K562 (cell line): ENCODE results near the gene PRKD1. TPM values are rescaled to one million over a fixed set of nuclear protein-coding genes. Genes with fewer than 3 reads are reported as not detected.

Source experiments
- ATAC-seq: fragments of 200-7000 bp; cut with Tn5 transposase; 3 replicates; pipeline ENCODE4 v1.9.1; 2020; ENCODE audit warnings: moderate library complexity
- BruUV-seq: library from RNA; stranded (reverse); fragments of 400-500 nt; replicated peaks from 2 replicates; lab custom pipeline; 2021; lab: Mats Ljungman, UMichigan
- CTCF ChIA-PET: fragments of 300-600 bp; formaldehyde crosslinking; extraction: SDS; loops from one replicate; lab custom pipeline; 2021; ENCODE audit warnings: low intra/inter-chr PET ratio; lab: Yijun Ruan, JAX
- POLR2A ChIA-PET: fragments of 300-600, 350-650 bp; sonication (Branson Sonifier 250); formaldehyde crosslinking; extraction: SDS; loops from one replicate; lab custom pipeline; 2021; ENCODE audit warnings: antibody characterized with exemption, inconsistent platforms; lab: Yijun Ruan, JAX
- DNase-seq, 4 experiments: peaks; one replicate each; pipeline versions ENCODE4 v3.0.0 to v3.0.0-alpha.2; 2011 to 2018; ENCODE audit warnings: low spot score in 3 of 4, mixed read lengths in 3 of 4; ENCODE audit errors: extremely low read depth in 1 of 4
- FAIRE-seq: peaks from 2 replicates; lab custom pipeline; 2011; peaks lifted over from hg19 to GRCh38; lab: Jason Lieb, UNC
- H2AFZ ChIP-seq: 2 replicates; pipeline ENCODE4 v1.6.0; 2011; ENCODE audit warnings: low read depth, low read length, control low read depth, inconsistent platforms
- H3K27ac ChIP-seq: fragments of 200-600 bp; 3 replicates; pipeline ENCODE4 v1.8.0; 2011; ENCODE audit warnings: low read depth, mild to moderate bottlenecking, control low read depth, inconsistent platforms, low read length, moderate library complexity, mixed read lengths; ENCODE audit errors: extremely low read depth
- H3K27me3 ChIP-seq, 2 experiments: fragments of 300-600 bp in 1 of 2; 2 replicates in 1 of 2; 3 replicates in 1 of 2; pipeline versions ENCODE4 v1.6.0 to v1.8.0; 2011; ENCODE audit warnings: inconsistent platforms in 2 of 2, low read length in 2 of 2, mild to moderate bottlenecking in 1 of 2, mixed read lengths in 1 of 2, moderate library complexity in 1 of 2; ENCODE audit not compliant: control insufficient read depth in 2 of 2, insufficient read depth in 2 of 2
- H3K36me3 ChIP-seq: fragments of 300-600 bp; 3 replicates; pipeline ENCODE4 v1.8.0; 2011; ENCODE audit warnings: mild to moderate bottlenecking, low read length, inconsistent platforms; ENCODE audit not compliant: control insufficient read depth, insufficient read depth
- H3K4me1 ChIP-seq, 2 experiments: fragments of 200-600 bp in 1 of 2; replicated peaks in 1 of 2; 2 replicates in 1 of 2; 3 replicates in 1 of 2; pipeline versions ENCODE4 v1.5.1 to v1.8.0; 2011; ENCODE audit warnings: inconsistent platforms in 2 of 2, low read length in 2 of 2, mild to moderate bottlenecking in 1 of 2, mixed read lengths in 1 of 2, moderate library complexity in 1 of 2; ENCODE audit not compliant: control insufficient read depth in 2 of 2, insufficient read depth in 2 of 2
- H3K4me2 ChIP-seq: 2 replicates; pipeline ENCODE4 v1.6.1; 2011; ENCODE audit warnings: low read length, control low read depth, inconsistent platforms, mixed read lengths; ENCODE audit not compliant: insufficient read depth
- H3K4me3 ChIP-seq: fragments of 200-600 bp; sonication (generic), shearing (Covaris generic); 2 replicates; pipeline ENCODE4 v1.5.1; 2016; ENCODE audit warnings: control low read depth, inconsistent platforms
- H3K79me2 ChIP-seq: fragments of 200-600 bp; 3 replicates; pipeline ENCODE4 v1.8.0; 2011; ENCODE audit warnings: low read length, inconsistent platforms; ENCODE audit not compliant: control insufficient read depth, insufficient read depth
- H3K9ac ChIP-seq, 2 experiments: 2 replicates each; pipeline versions ENCODE4 v1.6.0 to v1.6.1; 2011; ENCODE audit warnings: low read depth in 2 of 2, low read length in 2 of 2, control low read depth in 1 of 2, inconsistent platforms in 1 of 2, mild to moderate bottlenecking in 1 of 2, mixed read lengths in 1 of 2; ENCODE audit not compliant: insufficient read depth in 1 of 2
- H3K9me1 ChIP-seq: one replicate; pipeline ENCODE4 v1.6.0; 2011; ENCODE audit warnings: inconsistent platforms, mild to moderate bottlenecking, low read length, moderate library complexity; ENCODE audit not compliant: control insufficient read depth, insufficient read depth
- H3K9me3 ChIP-seq: replicated peaks from 2 replicates; pipeline ENCODE4 v1.5.1; 2011; ENCODE audit warnings: low read depth, low read length, inconsistent platforms; ENCODE audit not compliant: control insufficient read depth, insufficient read depth
- H4K20me1 ChIP-seq: replicated peaks from 2 replicates; pipeline ENCODE4 v1.6.1; 2011; ENCODE audit warnings: low read length, inconsistent platforms, mixed read lengths; ENCODE audit not compliant: control insufficient read depth, insufficient read depth
- ATF1 ChIP-seq, 2 experiments: fragments of 450-650 bp in 1 of 2; IDR thresholded peaks; 2 replicates each; pipeline ENCODE4 v1.6.1; 2016; ENCODE audit warnings: missing compliant biosample characterization in 1 of 2, missing genetic modification characterization in 1 of 2
- CC2D1A ChIP-seq: fragments of 450-650 bp; IDR thresholded peaks from 2 replicates; pipeline ENCODE4 v1.6.1; 2017; ENCODE audit warnings: mild to moderate bottlenecking
- L3MBTL2 ChIP-seq: fragments of 450-650 bp; IDR thresholded peaks from 2 replicates; pipeline ENCODE4 v1.6.1; 2016; ENCODE audit warnings: mild to moderate bottlenecking, moderate library complexity
- POLR2G ChIP-seq: fragments of 200-400 bp; formaldehyde crosslinking; IDR thresholded peaks from 2 replicates; pipeline ENCODE4 v1.6.1; 2017; ENCODE audit warnings: low read depth, mild to moderate bottlenecking, antibody characterized with exemption, low read length, moderate library complexity
- RHOXF2B ChIP-seq: fragments of 250-450 bp; sonication (Bioruptor Pico); conservative IDR thresholded peaks from 2 replicates; pipeline ENCODE4 v1.5.1; 2021
- SNRNP70 ChIP-seq: fragments of 200-400 bp; formaldehyde crosslinking; optimal IDR thresholded peaks from 2 replicates; pipeline ENCODE3; 2017; ENCODE audit warnings: low read depth, low read length
- SOX6 ChIP-seq: fragments of 450-650 bp; IDR thresholded peaks from 2 replicates; pipeline ENCODE4 v1.6.1; 2014; ENCODE audit warnings: mild to moderate bottlenecking
- ZC3H8 ChIP-seq: fragments of 450-650 bp; IDR thresholded peaks from 2 replicates; pipeline ENCODE4 v1.6.1; 2017
- ZFPM2 ChIP-seq: fragments of 250-450 bp; sonication (Bioruptor Pico); IDR thresholded peaks from 2 replicates; pipeline ENCODE4 v1.5.1; 2022; ENCODE audit warnings: mild to moderate bottlenecking
- ZFX ChIP-seq: sonication (generic); formaldehyde crosslinking; IDR thresholded peaks from 2 replicates; pipeline ENCODE4 v1.8.0; 2022; ENCODE audit warnings: mild to moderate bottlenecking, missing genetic modification reagents, moderate library complexity
- ZNF12 ChIP-seq: sonication (generic); formaldehyde crosslinking; IDR thresholded peaks from 2 replicates; pipeline ENCODE4 v1.4.0; 2020; ENCODE audit warnings: mild to moderate bottlenecking, missing genetic modification reagents
- ZNF146 ChIP-seq: IDR thresholded peaks from one replicate; pipeline ENCODE4 v1.6.1; 2018; ENCODE audit warnings: missing compliant biosample characterization; ENCODE audit not compliant: unreplicated experiment
- ZNF274 ChIP-seq: IDR thresholded peaks from 2 replicates; pipeline ENCODE4 v1.6.1; 2011; ENCODE audit warnings: low read depth, mild to moderate bottlenecking, low read length, moderate library complexity, borderline replicate concordance
- ZSCAN29 ChIP-seq: fragments of 450-650 bp; IDR thresholded peaks from 2 replicates; pipeline ENCODE4 v1.6.1; 2017
- WGBS: fragments of 100-300 bp; shearing (Covaris generic); methylation state at CpG from one replicate; pipeline ENCODE4 v1.1.6; 2016; ENCODE audit warnings: low coverage, mixed read lengths; ENCODE audit not compliant: insufficient coverage; ENCODE audit errors: missing lambda C conversion rate; 5-methylcytosine and 5-hydroxymethylcytosine counted together
- in situ Hi-C: fragments of 300-500 bp; cut with MboI; formaldehyde crosslinking; loops from 4 replicates; pipeline ENCODE4 v1.15.0; 2018; ENCODE audit warnings: inconsistent platforms, mixed read lengths
- intact Hi-C: fragments of 100-400 bp; cut with micrococcal nuclease; formaldehyde crosslinking; loops from 2 replicates; pipeline ENCODE4 v1.14.2; 2022
- polyA plus RNA-seq, 8 experiments: library from polyadenylated mRNA; depleted of rRNA in 4 of 8; stranded (reverse) in 5 of 8; unstranded in 3 of 8; fragments of >200 nt; fragmentation: Nextera tagmentation in 2 of 8; fragmentation: Illumina TruSeq in 1 of 8; extraction: Ambion mirVana in 2 of 8; extraction: Trizol in 1 of 8; gene quantifications; 2 replicates each; pipeline versions ENCODE4 v1.2.1 to v1.2.3, GENCODE V29; 2011 to 2014; ENCODE audit warnings: inconsistent platforms in 1 of 8, missing spikeins in 1 of 8
- total RNA-seq, 7 experiments: library from RNA; depleted of rRNA in 6 of 7; stranded (reverse); fragments of >200 nt in 6 of 7; fragmentation: Illumina TruSeq in 2 of 7; extraction: Trizol in 2 of 7; gene quantifications; 2 replicates each; pipeline versions ENCODE4 v1.2.1 to v1.2.3, GENCODE V29; 2011 to 2021; ENCODE audit warnings: low replicate concordance in 1 of 7
- TF ChIP-seq, protein P1 (sequence below), 2 experiments: fragments of 250-450 bp in 1 of 2; fragments of 450-650 bp in 1 of 2; sonication (Bioruptor Pico) in 1 of 2; IDR thresholded peaks; 2 replicates each; pipeline versions ENCODE4 v1.6.1 to v1.8.0; 2016 to 2021; ENCODE audit warnings: mild to moderate bottlenecking in 2 of 2, moderate library complexity in 2 of 2, missing compliant biosample characterization in 1 of 2, missing genetic modification characterization in 1 of 2
- TF ChIP-seq, protein P2 (sequence below): sonication (generic); formaldehyde crosslinking; IDR thresholded peaks from 2 replicates; pipeline ENCODE4 v1.5.0; 2020; ENCODE audit warnings: missing genetic modification reagents

The PRKD1 gene
- total and polyA plus RNA-seq, 9 of the 15 experiments (the other 6 are each of a cell fraction or from before 2014, with no cell fraction given), result 0.04 to 0.25 (median 0.13) TPM; not detected in 1

- no peak for TF ChIP-seq L3MBTL2
- TF ChIP-seq RHOXF2B (CRISPR knock-in tag), result no peak
- TF ChIP-seq, protein P1, sequence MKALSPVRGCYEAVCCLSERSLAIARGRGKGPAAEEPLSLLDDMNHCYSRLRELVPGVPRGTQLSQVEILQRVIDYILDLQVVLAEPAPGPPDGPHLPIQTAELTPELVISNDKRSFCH (CRISPR knock-in tag; IDR thresholded peaks at IDR 0.05), result no peak
- TF ChIP-seq, protein P1 (tag; IDR thresholded peaks at IDR 0.05), result no peak
- no peak for TF ChIP-seq ZNF12 (CRISPR knock-in tag)
- no peak for TF ChIP-seq ZFPM2 (CRISPR knock-in tag)
- no peak for TF ChIP-seq ZSCAN29
- TF ChIP-seq CC2D1A, result peak; percentile 85
- TF ChIP-seq, protein P2, sequence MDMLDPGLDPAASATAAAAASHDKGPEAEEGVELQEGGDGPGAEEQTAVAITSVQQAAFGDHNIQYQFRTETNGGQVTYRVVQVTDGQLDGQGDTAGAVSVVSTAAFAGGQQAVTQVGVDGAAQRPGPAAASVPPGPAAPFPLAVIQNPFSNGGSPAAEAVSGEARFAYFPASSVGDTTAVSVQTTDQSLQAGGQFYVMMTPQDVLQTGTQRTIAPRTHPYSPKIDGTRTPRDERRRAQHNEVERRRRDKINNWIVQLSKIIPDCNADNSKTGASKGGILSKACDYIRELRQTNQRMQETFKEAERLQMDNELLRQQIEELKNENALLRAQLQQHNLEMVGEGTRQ (CRISPR knock-in tag), result no peak
- no peak for TF ChIP-seq ZNF146 (CRISPR knock-in tag)
- no peak for TF ChIP-seq SNRNP70
These were observed 276.9 kb downstream of the PRKD1 start (continued) for GRCh38 chr14:29650554-29651269.

DNA sequence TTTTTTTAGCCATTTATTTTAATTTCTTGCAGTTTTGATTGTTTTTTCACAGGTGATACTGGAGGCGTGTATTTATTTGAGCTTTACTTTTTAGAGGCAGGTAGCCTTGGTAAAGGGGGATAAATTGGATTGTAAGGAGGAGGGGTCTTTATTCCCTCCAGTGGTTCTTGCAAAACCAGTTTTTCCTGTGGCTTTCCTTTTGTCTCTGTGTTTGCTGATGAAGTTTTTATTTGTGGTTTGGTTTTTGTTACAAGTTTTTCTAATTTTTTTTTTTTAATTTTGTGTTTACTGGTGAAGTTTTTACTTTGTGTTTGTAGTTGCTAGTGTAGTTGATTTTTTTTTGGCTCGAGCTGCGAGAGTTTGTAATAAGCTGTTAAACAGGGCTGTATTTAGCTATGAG, 278.5 kb downstream of the PRKD1 start:
- CTCF ChIA-PET, result no interaction called here
- 92% methylated on average over 3 of the region's 3 CpGs for WGBS

More for the DNA sequence above, 278.5 kb downstream of the PRKD1 start:
- intact Hi-C loops, result no loop called here
- Histone ChIP-seq H3K9me3 (peaks cover 20% of the 10 kb centered on the region), H4K20me1 (no peaks in the 10 kb centered on the region), H3K4me2 (no peak overlapping the region), H3K27me3 (no peaks in the 10 kb centered on the region), H3K79me2 (no peaks in the 10 kb centered on the region), H3K9me1 (no peaks in the 10 kb centered on the region), H3K27ac (no peak overlapping the region), H3K9ac (no peak overlapping the region), H3K36me3 (no peaks in the 10 kb centered on the region; the same call in 2 of the 3 replicates), H3K4me3 (no peak overlapping the region), H2AFZ (no peak overlapping the region), H3K4me1 (peaks cover 6 to 22% of the 10 kb centered on the region in 2 experiments; a peak in 4 of 5 replicates)
- in situ Hi-C loops, result no loop called here
- no TSS peak for BruUV-seq
- DNase-seq (no peak), ATAC-seq (no peak), FAIRE-seq (no peak)
- POLR2A ChIA-PET, result no interaction called here
- TF ChIP-seq SOX6 (no peak), POLR2G (no peak), ZC3H8 (no peak), CC2D1A (no peak), ZFX (CRISPR knock-in tag) (no peak), ATF1 (CRISPR knock-in tag; IDR thresholded peaks at IDR 0.05) (no peak), ATF1 (tag; IDR thresholded peaks at IDR 0.05) (no peak), ZNF274 (no peak)
